HepG2 (cell line): ENCODE results near the gene MESD. TPM values are rescaled to one million over a fixed set of nuclear protein-coding genes. Genes with fewer than 3 reads are reported as not detected.

Source experiments
- ATAC-seq: fragments of 200-7000 bp; cut with Tn5 transposase; 3 replicates; pipeline ENCODE4 v1.9.1; 2020; ENCODE audit warnings: mild to moderate bottlenecking, moderate library complexity
- BruUV-seq: library from RNA; stranded (reverse); fragments of 400-500 nt; replicated peaks from 2 replicates; lab custom pipeline; 2021; lab: Mats Ljungman, UMichigan
- CTCF ChIA-PET: fragments of 300-600 bp; formaldehyde crosslinking; extraction: SDS; loops from one replicate; lab custom pipeline; 2021; ENCODE audit warnings: low total read pairs, inconsistent platforms, low intra/inter-chr PET ratio; lab: Yijun Ruan, JAX
- POLR2A ChIA-PET: fragments of 350-600 bp; sonication (Branson Sonifier 250); formaldehyde crosslinking; loops from one replicate; lab custom pipeline; 2020; ENCODE audit warnings: antibody characterized with exemption, inconsistent platforms; lab: Yijun Ruan, JAX
- DNase-seq: peaks from one replicate; pipeline ENCODE4 v3.0.0-alpha.2; 2015; ENCODE audit warnings: low spot score
- FAIRE-seq: peaks from 3 replicates; lab custom pipeline; 2011; peaks lifted over from hg19 to GRCh38; lab: Jason Lieb, UNC
- H2AFZ ChIP-seq: one replicate; pipeline ENCODE4 v1.6.1; 2011; ENCODE audit warnings: low read length, inconsistent platforms
- H3K27ac ChIP-seq: fragments of 300-600 bp; 3 replicates; pipeline ENCODE4 v1.8.0; 2011; ENCODE audit warnings: mixed run types, mild to moderate bottlenecking, mixed read lengths, low read length, inconsistent platforms; ENCODE audit not compliant: insufficient read depth; ENCODE audit errors: extremely low read length
- H3K27me3 ChIP-seq, 2 experiments: fragments of 200-600 bp in 1 of 2; 2 replicates in 1 of 2; 3 replicates in 1 of 2; pipeline versions ENCODE4 v1.6.0 to v1.8.0; 2011; ENCODE audit warnings: low read length in 2 of 2, mild to moderate bottlenecking in 2 of 2, moderate library complexity in 2 of 2, inconsistent platforms in 1 of 2; ENCODE audit not compliant: insufficient read depth in 2 of 2, control insufficient read depth in 1 of 2
- H3K36me3 ChIP-seq, 2 experiments: fragments of 200-600 bp in 1 of 2; replicated peaks in 1 of 2; 2 replicates in 1 of 2; 3 replicates in 1 of 2; pipeline versions ENCODE4 v1.5.1 to v1.8.0; 2011; ENCODE audit warnings: low read length in 2 of 2, inconsistent platforms in 1 of 2; ENCODE audit not compliant: insufficient read depth in 2 of 2, control insufficient read depth in 1 of 2
- H3K4me1 ChIP-seq: 2 replicates; pipeline ENCODE4 v1.5.1; 2012; ENCODE audit warnings: low read length, inconsistent platforms; ENCODE audit not compliant: insufficient read depth
- H3K4me2 ChIP-seq: 2 replicates; pipeline ENCODE4 v1.6.0; 2011; ENCODE audit warnings: low read depth, low read length, inconsistent platforms
- H3K4me3 ChIP-seq, 3 experiments: fragments of 200-600 bp in 1 of 3; sonication (generic), shearing (Covaris generic) in 1 of 3; replicated peaks in 1 of 3; 2 replicates each; pipeline ENCODE4 v1.5.1; 2011 to 2016; ENCODE audit warnings: low read length in 3 of 3, inconsistent platforms in 2 of 3, low read depth in 2 of 3, mild to moderate bottlenecking in 2 of 3, control low read depth in 1 of 3, mixed read lengths in 1 of 3; ENCODE audit not compliant: insufficient read depth in 1 of 3
- H3K79me2 ChIP-seq: one replicate; pipeline ENCODE4 v1.6.1; 2011; ENCODE audit warnings: low read length, inconsistent platforms; ENCODE audit not compliant: insufficient read depth
- H3K9ac ChIP-seq: 2 replicates; pipeline ENCODE4 v1.6.0; 2011; ENCODE audit warnings: mild to moderate bottlenecking, low read depth, low read length, inconsistent platforms; ENCODE audit not compliant: insufficient read depth
- H3K9me3 ChIP-seq: 2 replicates; pipeline ENCODE4 v1.5.1; 2012; ENCODE audit warnings: mild to moderate bottlenecking, low read length
- H4K20me1 ChIP-seq: 2 replicates; pipeline ENCODE4 v1.6.0; 2011; ENCODE audit warnings: inconsistent platforms, mild to moderate bottlenecking, low read length, moderate library complexity; ENCODE audit not compliant: insufficient read depth
- ATF1 ChIP-seq: IDR thresholded peaks from 2 replicates; pipeline ENCODE4 v1.6.1; 2016; ENCODE audit warnings: mild to moderate bottlenecking, control low read depth
- CEBPB ChIP-seq: IDR thresholded peaks from 2 replicates; pipeline ENCODE4 v1.6.1; 2011; ENCODE audit warnings: low read depth, low read length, improper control_type of control experiment, borderline replicate concordance
- FOXP4 ChIP-seq: sonication (generic); formaldehyde crosslinking; IDR thresholded peaks from 2 replicates; pipeline ENCODE4 v1.4.0; 2020; ENCODE audit warnings: missing genetic modification reagents
- GATAD1 ChIP-seq: IDR thresholded peaks from 2 replicates; pipeline ENCODE4 v1.6.1; 2016; ENCODE audit warnings: missing genetic modification reagents, missing compliant biosample characterization
- GMEB2 ChIP-seq: IDR thresholded peaks from 2 replicates; pipeline ENCODE4 v1.6.1; 2016; ENCODE audit warnings: missing biosample characterization, missing genetic modification reagents, low read depth
- KAT7 ChIP-seq: IDR thresholded peaks from 2 replicates; pipeline ENCODE4 v1.6.1; 2018; ENCODE audit warnings: borderline replicate concordance, missing compliant biosample characterization
- KDM2A ChIP-seq: sonication (generic); formaldehyde crosslinking; IDR thresholded peaks from 2 replicates; pipeline ENCODE4 v1.4.0; 2020; ENCODE audit warnings: low read depth, missing genetic modification reagents, borderline replicate concordance
- MLLT10 ChIP-seq: sonication (generic); formaldehyde crosslinking; IDR thresholded peaks from 2 replicates; pipeline ENCODE4 v1.4.0; 2020; ENCODE audit warnings: missing genetic modification reagents
- NR0B2 ChIP-seq: sonication (generic); formaldehyde crosslinking; IDR thresholded peaks from 2 replicates; pipeline ENCODE4 v1.4.0; 2020; ENCODE audit warnings: mild to moderate bottlenecking, missing genetic modification reagents
- PBX2 ChIP-seq: IDR thresholded peaks from 2 replicates; pipeline ENCODE4 v1.6.1; 2016; ENCODE audit warnings: control low read depth
- SETDB1 ChIP-seq: sonication (generic); formaldehyde crosslinking; IDR thresholded peaks from 2 replicates; pipeline ENCODE4 v1.5.1; 2020; ENCODE audit warnings: missing genetic modification reagents, mild to moderate bottlenecking, borderline replicate concordance
- ZBTB1 ChIP-seq: sonication (generic); formaldehyde crosslinking; IDR thresholded peaks from 2 replicates; pipeline ENCODE4 v1.4.0; 2020; ENCODE audit warnings: missing genetic modification reagents, borderline replicate concordance
- ZNF10 ChIP-seq: sonication (generic); formaldehyde crosslinking; IDR thresholded peaks from 2 replicates; pipeline ENCODE4 v1.4.0; 2020; ENCODE audit warnings: mild to moderate bottlenecking, low read depth, missing genetic modification reagents, borderline replicate concordance
- ZNF383 ChIP-seq: sonication (generic); formaldehyde crosslinking; IDR thresholded peaks from 2 replicates; pipeline ENCODE4 v1.4.0; 2020; ENCODE audit warnings: missing genetic modification reagents, mild to moderate bottlenecking, borderline replicate concordance
- ZNF432 ChIP-seq: sonication (generic); formaldehyde crosslinking; IDR thresholded peaks from 2 replicates; pipeline ENCODE4 v1.5.0; 2020; ENCODE audit warnings: missing genetic modification reagents, mild to moderate bottlenecking, borderline replicate concordance
- ZNF605 ChIP-seq: sonication (generic); formaldehyde crosslinking; IDR thresholded peaks from 2 replicates; pipeline ENCODE4 v1.8.0; 2022; ENCODE audit warnings: mild to moderate bottlenecking, missing genetic modification reagents
- ZNF713 ChIP-seq: sonication (generic); formaldehyde crosslinking; IDR thresholded peaks from 2 replicates; pipeline ENCODE4 v1.4.0; 2020; ENCODE audit warnings: mild to moderate bottlenecking, missing genetic modification reagents
- ZNF839 ChIP-seq: sonication (generic); formaldehyde crosslinking; IDR thresholded peaks from 2 replicates; pipeline ENCODE4 v1.4.0; 2020; ENCODE audit warnings: missing genetic modification reagents, mild to moderate bottlenecking, borderline replicate concordance
- ZSCAN25 ChIP-seq: sonication (generic); formaldehyde crosslinking; IDR thresholded peaks from 2 replicates; pipeline ENCODE4 v1.8.0; 2022; ENCODE audit warnings: mild to moderate bottlenecking, missing genetic modification reagents
- WGBS: methylation state at CpG from one replicate; pipeline ENCODE4 v1.1.6; 2017; ENCODE audit warnings: low lambda C conversion rate; 5-methylcytosine and 5-hydroxymethylcytosine counted together
- in situ Hi-C: cut with HindIII; loops from 2 replicates; pipeline ENCODE4 v1.10.0; 2017; ENCODE audit warnings: low pct_unique_long_range_greater_than_20kb; ENCODE audit not compliant: extremely low pct_ligation_motif_present
- intact Hi-C: fragments of 100-400 bp; cut with micrococcal nuclease; formaldehyde crosslinking; loops from one replicate; pipeline ENCODE4 v1.10.0; 2022; ENCODE audit not compliant: unreplicated experiment
- polyA plus RNA-seq, 8 experiments: library from polyadenylated mRNA; depleted of rRNA in 3 of 8; stranded (reverse) in 7 of 8; unstranded in 1 of 8; fragments of >200 nt; fragmentation: Illumina TruSeq in 4 of 8; extraction: Trizol in 4 of 8; gene quantifications; 2 replicates each; pipeline versions ENCODE4 v1.2.1 to v1.2.3, GENCODE V29; 2011 to 2016; ENCODE audit warnings: low read depth in 4 of 8, missing spikeins in 1 of 8, mixed read lengths in 1 of 8; ENCODE audit not compliant: insufficient read depth in 1 of 8
- total RNA-seq, 5 experiments: library from RNA; depleted of rRNA; stranded (reverse); fragments of >200 nt; fragmentation: Illumina TruSeq; extraction: Trizol; gene quantifications; 2 replicates each; pipeline ENCODE4 v1.2.3, GENCODE V29; 2016; ENCODE audit warnings: low read depth in 1 of 5

The MESD gene
- total and polyA plus RNA-seq, 2 of the 13 experiments (the other 11 are each of a cell fraction or from before 2014, with no cell fraction given), result 18.0 to 46.2 TPM

GRCh38 chr15:81037952-81038743, 48.5 kb upstream of the MESD start (continued):
- TF ChIP-seq ZNF839 (no peak), ZNF432 (CRISPR knock-in tag) (no peak), GMEB2 (no peak)

- H3K27ac ChIP-seq, result no peak overlapping the region
These were observed 43.9 kb upstream of the MESD start for GRCh38 chr15:81033508-81033907.

More at GRCh38 chr15:81033508-81033907, 43.9 kb upstream of the MESD start:
- POLR2A ChIA-PET, result no interaction called here
- DNase-seq (no peak), FAIRE-seq (no peak)
- WGBS, result 12% methylated on average over 2 of the region's 2 CpGs
- intact Hi-C loops (no loop called here), in situ Hi-C loops (no loop called here)
- Histone ChIP-seq H3K9ac (no peak overlapping the region), H3K4me1 (no peaks in the 10 kb centered on the region; the same call in 1 of the 2 replicates), H4K20me1 (no peaks in the 10 kb centered on the region), H3K9me3 (no peaks in the 10 kb centered on the region), H3K79me2 (no peaks in the 10 kb centered on the region), H2AFZ (no peak overlapping the region), H3K4me3 (no peak overlapping the region), H3K36me3 (no peaks in the 10 kb centered on the region)
- CTCF ChIA-PET, result no interaction called here
- TF ChIP-seq FOXP4 (CRISPR knock-in tag) (no peak), KDM2A (no peak), ZNF713 (CRISPR knock-in tag) (no peak), SETDB1 (CRISPR knock-in tag) (no peak), ZSCAN25 (CRISPR knock-in tag) (no peak), ZNF383 (no peak), GATAD1 (CRISPR knock-in tag) (no peak), ZNF10 (CRISPR knock-in tag) (no peak), ZNF605 (no peak), PBX2 (CRISPR knock-in tag) (no peak), MLLT10 (CRISPR knock-in tag) (no peak), ZBTB1 (CRISPR knock-in tag) (no peak), CEBPB (no peak), ATF1 (CRISPR knock-in tag) (no peak), NR0B2 (CRISPR knock-in tag) (no peak), KAT7 (CRISPR knock-in tag) (no peak)
- TF ChIP-seq, all 625 proteins: peak for 0
- no peak overlapping the region for H3K4me2 ChIP-seq
- ATAC-seq, result no peak
- no peaks in the 10 kb centered on the region; a peak in 2 of 5 replicates for H3K27me3 ChIP-seq
- BruUV-seq, result no TSS peak
